Nephron progenitor cell (in vitro differentiated cells): ENCODE measurements around the gene MARCHF3.

Experiments
- DNase-seq: peaks from one replicate; pipeline ENCODE4 v3.0.0; 2021
- H3K27ac Mint-ChIP-seq: 2 replicates; pipeline ENCODE4 v1.8.0; 2021; ENCODE audit warnings: mild to moderate bottlenecking, moderate library complexity, mixed read lengths
- H3K27me3 Mint-ChIP-seq: 2 replicates; pipeline ENCODE4 v1.8.0; 2021; ENCODE audit warnings: mild to moderate bottlenecking, low read depth, mixed read lengths; ENCODE audit not compliant: poor library complexity
- H3K36me3 Mint-ChIP-seq: 2 replicates; pipeline ENCODE4 v1.8.0; 2021; ENCODE audit warnings: low read depth, mixed read lengths
- H3K4me1 Mint-ChIP-seq: 2 replicates; pipeline ENCODE4 v1.8.0; 2021; ENCODE audit warnings: mixed read lengths
- H3K4me3 Mint-ChIP-seq: 2 replicates; pipeline ENCODE4 v1.8.0; 2021; ENCODE audit warnings: mild to moderate bottlenecking, moderate library complexity, mixed read lengths
- H3K9me3 Mint-ChIP-seq: 2 replicates; pipeline ENCODE4 v1.8.0; 2021; ENCODE audit warnings: mild to moderate bottlenecking, moderate library complexity, mixed read lengths
- TF ChIP-seq, protein P1 (sequence below): fragments of 200-600 bp; sonication (generic); IDR thresholded peaks from 2 replicates; pipeline ENCODE4 v1.5.0; 2021; ENCODE audit warnings: antibody characterized with exemption

Gene MARCHF3

DNA sequence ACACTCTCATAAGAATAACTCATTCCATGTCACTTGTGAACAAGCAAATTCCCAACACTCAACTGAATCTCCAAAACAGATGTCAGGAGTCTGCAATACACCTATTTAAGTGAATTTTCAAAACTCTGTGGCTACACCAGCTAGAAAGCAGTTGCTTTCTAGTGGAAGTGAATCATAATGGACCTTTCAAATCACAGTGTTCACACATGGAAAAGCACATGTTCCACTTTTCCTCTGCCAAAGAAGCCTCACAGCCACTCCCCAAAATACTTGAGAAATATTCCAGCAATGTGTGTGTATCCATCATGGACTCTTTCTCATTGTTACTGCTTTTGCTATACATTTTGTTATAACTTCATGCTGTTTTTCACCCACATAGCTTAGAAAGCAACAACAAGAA, 17.4 kb downstream of the MARCHF3 start:
- Mint-ChIP-seq H3K27me3 (no peaks in the 10 kb centered on the region), H3K27ac (no peak overlapping the region), H3K9me3 (peaks cover 3% of the 10 kb centered on the region), H3K4me1 (no peaks in the 10 kb centered on the region), H3K36me3 (no peaks in the 10 kb centered on the region), H3K4me3 (no peak overlapping the region)
- no peak for DNase-seq
- TF ChIP-seq, protein P1, sequence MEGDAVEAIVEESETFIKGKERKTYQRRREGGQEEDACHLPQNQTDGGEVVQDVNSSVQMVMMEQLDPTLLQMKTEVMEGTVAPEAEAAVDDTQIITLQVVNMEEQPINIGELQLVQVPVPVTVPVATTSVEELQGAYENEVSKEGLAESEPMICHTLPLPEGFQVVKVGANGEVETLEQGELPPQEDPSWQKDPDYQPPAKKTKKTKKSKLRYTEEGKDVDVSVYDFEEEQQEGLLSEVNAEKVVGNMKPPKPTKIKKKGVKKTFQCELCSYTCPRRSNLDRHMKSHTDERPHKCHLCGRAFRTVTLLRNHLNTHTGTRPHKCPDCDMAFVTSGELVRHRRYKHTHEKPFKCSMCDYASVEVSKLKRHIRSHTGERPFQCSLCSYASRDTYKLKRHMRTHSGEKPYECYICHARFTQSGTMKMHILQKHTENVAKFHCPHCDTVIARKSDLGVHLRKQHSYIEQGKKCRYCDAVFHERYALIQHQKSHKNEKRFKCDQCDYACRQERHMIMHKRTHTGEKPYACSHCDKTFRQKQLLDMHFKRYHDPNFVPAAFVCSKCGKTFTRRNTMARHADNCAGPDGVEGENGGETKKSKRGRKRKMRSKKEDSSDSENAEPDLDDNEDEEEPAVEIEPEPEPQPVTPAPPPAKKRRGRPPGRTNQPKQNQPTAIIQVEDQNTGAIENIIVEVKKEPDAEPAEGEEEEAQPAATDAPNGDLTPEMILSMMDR = no peak

DNA sequence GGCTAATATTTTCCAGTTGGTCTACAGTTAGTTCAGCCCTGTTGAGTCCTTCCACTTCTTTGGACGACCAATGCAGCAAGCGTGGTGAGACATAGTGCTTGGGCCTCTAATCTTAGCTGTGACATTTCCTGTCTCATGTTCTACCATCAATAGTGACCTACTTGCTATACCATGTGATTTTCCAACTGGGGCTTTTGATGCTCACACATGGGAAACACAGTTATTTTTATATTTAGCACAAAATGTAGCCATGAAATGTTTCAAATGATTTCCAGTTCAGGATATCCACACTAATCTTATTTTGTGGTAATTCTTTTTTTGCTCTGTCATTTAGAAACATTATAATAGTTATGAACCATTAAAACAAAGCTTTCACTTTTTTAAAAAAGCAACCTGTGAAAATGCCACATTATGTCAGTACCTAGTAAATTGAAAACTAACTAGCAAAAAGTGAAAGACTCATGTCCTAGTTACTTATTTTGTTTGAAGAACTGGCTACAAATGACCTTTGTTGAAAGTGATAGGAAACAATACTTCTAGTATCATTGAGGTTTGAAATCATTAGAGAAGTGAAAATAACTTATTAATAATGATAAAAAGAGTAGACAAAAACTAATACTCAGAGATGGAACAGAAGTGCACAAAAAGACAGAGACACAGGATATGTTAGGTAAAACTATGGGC, 18.3 kb downstream of the MARCHF3 start:
- no peaks in the 10 kb centered on the region for H3K27me3 Mint-ChIP-seq
- no peaks in the 10 kb centered on the region for H3K36me3 Mint-ChIP-seq
- TF ChIP-seq, protein P1 = no peak
- no peak for DNase-seq
- no peak overlapping the region for H3K4me3 Mint-ChIP-seq
- no peak overlapping the region for H3K27ac Mint-ChIP-seq
- peaks cover 3% of the 10 kb centered on the region for H3K9me3 Mint-ChIP-seq
- H3K4me1 Mint-ChIP-seq = no peaks in the 10 kb centered on the region

DNA sequence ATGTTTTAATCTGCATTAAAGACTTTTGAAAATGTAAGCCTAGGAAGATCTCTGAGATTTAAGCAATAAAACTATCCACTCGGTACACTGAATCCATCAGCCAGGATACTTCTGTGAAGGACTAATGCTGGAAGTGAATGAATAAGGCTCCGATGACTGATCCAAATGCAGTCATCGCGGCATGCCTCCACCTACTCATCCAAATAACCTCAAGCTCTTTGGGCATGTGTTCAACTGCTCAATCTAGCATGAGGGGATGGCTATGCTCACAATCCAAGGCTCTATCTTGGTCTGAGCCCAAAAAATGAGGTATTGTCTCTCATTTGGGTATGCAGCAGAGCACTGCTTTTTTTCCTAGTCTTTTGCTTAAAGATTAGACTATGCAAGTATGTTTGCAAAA, 19.2 kb downstream of the MARCHF3 start:
- H3K27me3 Mint-ChIP-seq = no peaks in the 10 kb centered on the region
- no peak for DNase-seq
- H3K27ac Mint-ChIP-seq = no peak overlapping the region
- no peaks in the 10 kb centered on the region for H3K36me3 Mint-ChIP-seq
- no peak overlapping the region for H3K4me3 Mint-ChIP-seq
- TF ChIP-seq, protein P1 = no peak
- no peaks in the 10 kb centered on the region for H3K9me3 Mint-ChIP-seq
- no peaks in the 10 kb centered on the region for H3K4me1 Mint-ChIP-seq

DNA sequence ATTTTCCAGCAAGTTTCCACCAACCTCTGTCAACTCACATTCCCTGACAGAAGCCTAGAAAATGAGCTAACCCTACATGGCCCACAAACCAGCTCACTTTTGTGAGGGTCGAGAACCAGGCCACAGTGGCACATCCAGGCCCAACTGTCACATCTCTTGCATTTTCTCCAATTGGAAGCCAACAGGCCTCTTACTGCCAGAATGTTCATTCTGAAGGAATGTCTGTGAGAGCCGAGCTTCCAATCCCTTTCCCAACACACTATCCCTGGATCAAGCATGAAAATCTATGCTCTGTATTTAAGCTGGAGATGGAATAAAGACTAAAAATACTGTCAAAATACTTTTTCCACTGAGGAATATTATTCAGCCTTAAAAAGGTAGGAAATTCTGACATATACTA, 20.0 kb downstream of the MARCHF3 start:
- no peaks in the 10 kb centered on the region for H3K27me3 Mint-ChIP-seq
- no peaks in the 10 kb centered on the region for H3K9me3 Mint-ChIP-seq
- no peak overlapping the region for H3K4me3 Mint-ChIP-seq
- TF ChIP-seq, protein P1 = no peak
- no peaks in the 10 kb centered on the region for H3K36me3 Mint-ChIP-seq
- no peak overlapping the region for H3K27ac Mint-ChIP-seq
- H3K4me1 Mint-ChIP-seq = no peaks in the 10 kb centered on the region
- DNase-seq = no peak

DNA sequence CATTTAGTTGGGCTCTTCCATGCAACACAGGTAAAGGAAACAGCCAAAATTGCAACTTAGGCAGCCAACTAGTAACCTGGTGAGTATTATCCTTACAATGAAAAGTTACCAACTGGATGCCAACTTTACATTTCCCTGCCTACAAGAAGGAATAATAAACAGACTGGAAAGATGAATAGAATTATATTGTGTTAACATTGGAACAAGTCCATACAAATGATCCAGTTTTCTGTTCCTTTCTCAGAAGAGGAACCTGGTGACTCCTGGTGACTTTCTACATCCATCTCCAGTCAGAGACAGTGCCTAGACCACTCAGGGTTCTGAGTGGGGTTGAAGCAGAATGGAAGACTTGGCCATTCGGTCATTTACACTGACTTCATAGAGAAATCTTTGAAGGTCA, 20.6 kb downstream of the MARCHF3 start:
- H3K4me3 Mint-ChIP-seq = no peak overlapping the region
- no peak for DNase-seq
- no peaks in the 10 kb centered on the region for H3K36me3 Mint-ChIP-seq
- TF ChIP-seq, protein P1 = no peak
- no peaks in the 10 kb centered on the region for H3K27me3 Mint-ChIP-seq
- H3K9me3 Mint-ChIP-seq = no peaks in the 10 kb centered on the region
- no peak overlapping the region for H3K27ac Mint-ChIP-seq
- H3K4me1 Mint-ChIP-seq = no peaks in the 10 kb centered on the region

DNA sequence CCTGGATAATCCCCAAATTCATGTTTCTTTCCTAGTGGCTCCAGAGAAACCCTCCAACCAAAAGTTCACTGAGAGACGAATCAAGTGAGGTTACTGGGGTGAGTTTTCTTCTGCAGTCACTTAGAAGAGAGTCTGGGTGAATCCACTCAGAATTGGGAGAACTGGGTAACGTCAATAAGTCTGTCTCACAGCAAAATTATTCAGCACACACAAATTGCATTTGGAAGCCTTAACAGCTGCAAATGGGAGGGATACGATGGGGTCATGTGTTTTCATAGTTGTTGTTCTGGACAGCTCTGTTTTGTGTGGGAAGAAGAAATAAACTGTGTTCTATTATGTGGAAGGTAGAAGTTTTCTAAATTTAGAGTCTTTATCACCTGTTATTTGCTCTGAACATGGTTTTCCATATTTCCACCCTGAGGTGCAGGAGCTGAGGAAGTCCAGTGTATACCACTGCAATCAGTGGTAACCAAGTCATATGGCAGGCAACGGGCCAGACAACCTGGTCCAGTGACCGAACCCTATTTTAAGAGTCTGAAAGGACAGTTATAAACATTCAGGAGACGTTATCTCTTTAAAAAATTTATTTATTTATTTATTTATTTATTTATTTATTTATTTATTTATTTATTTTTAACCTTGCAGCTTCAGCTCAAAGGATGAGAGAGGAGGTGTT, 21.9 kb downstream of the MARCHF3 start:
- Mint-ChIP-seq H3K36me3 (no peaks in the 10 kb centered on the region), H3K9me3 (no peaks in the 10 kb centered on the region), H3K4me3 (no peak overlapping the region), H3K27me3 (no peaks in the 10 kb centered on the region), H3K4me1 (no peaks in the 10 kb centered on the region), H3K27ac (no peak overlapping the region)
- no peak for DNase-seq
- TF ChIP-seq, protein P1 = no peak
